Activated CD4-positive, CD25-positive, alpha-beta regulatory T cell treated with anti-CD3 and anti-CD28 coated beads, Interleukin-2, amount 50 U/mL, for 16 hours (primary cell): ENCODE results near the gene PPA2.
"Not testable (repeated sequence)": the region's sequence is repeated elsewhere in the genome, so short reads cannot be mapped to it uniquely, and the experiment has no call there.

ENCODE experiments used
- DNase-seq: peaks from one replicate; pipeline ENCODE4 v3.0.0-alpha.2; 2020; ENCODE audit warnings: low read depth, low spot score

PPA2 gene

GRCh38 chr4:105458541-105458940, 15.3 kb downstream of the PPA2 start:
- DNase-seq: not testable (repeated sequence)

DNA sequence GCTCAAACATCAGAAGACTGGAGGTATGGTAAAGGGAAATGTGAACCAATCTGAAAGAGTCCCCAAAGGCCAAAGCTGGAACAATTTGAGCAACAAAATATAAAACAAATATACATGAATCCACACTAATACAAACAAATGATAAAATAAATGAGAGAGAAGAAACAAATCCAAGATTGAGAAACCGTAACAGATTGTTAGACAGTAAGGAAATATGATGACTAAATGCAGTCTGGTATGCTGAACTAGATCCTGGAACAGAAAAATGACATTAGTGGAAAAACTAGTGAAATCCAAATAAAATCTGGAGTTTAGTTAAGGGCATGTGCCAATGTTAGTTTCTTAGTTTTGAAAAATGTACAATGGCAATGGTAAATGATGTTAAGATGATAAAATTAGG, 15.9 kb downstream of the PPA2 start:
- DNase-seq: no peak

GRCh38 chr4:105455998-105456397, 17.9 kb downstream of the PPA2 start:
- no peak for DNase-seq

DNA sequence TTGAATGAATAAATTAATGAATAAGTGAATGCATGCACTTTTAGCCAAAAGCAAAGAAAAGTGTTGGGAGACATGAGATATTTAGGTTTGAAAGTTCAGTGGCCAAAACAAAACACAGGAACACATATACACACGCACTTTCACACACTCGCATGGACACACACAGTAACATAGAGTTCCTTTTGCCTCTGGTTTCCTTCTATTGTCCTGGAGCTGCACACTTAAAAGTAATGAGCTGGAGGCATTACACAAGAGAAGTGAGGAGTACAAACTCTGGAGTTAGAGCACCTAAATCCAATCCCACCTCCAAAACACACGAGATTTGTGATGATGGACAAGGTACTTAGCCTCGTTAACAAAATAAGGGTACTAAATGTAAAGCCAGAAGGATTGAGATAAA, 18.7 kb downstream of the PPA2 start:
- no peak for DNase-seq

DNA sequence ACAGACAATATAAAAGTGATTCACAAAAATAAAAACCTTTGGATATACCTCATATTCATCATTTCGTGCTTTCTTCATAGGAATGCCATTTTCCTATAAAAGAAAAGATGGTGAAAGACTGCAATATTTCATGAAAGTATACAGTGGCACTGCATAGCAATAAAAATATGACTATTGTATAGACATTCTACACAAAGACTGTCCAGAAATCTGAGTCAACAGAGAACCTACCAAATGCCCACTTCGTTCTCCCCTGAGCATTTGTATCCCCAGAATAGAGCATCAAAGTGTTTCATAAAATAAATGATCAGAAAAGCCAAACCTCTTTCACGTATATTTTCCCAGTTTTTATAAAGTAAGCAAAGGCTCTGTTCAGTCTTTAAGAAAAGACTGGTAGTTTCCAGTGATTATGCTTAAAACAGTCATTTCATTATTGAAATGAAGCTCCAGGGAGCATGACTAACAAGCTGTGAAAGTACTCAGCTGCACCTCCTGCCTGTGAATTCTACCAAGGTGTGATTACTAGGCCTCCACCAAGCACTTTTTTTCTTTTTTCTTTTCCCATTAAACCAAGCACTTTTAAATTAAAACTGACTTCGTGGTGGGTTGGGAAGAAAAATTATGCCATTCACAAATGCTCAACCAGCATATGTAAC, 20.2 kb downstream of the PPA2 start:
- no peak for DNase-seq

DNA sequence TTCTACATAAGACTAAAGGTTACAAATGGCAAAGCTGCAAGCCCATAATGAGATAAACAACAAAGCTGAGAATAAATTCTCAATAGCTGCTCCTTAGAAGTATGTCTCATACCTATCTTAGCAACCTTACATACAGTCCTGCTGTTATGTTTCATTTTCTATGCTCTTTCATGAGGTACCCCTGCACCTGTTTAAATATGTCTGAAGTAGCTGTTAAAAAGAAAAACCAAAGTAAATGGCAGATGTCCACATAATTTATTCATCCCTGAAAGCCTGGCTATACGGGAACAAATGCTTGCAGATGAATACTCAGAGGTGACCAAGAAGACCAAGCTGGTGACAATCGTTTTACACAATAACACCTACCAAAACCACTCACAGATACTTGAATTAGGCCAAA, 22.5 kb downstream of the PPA2 start:
- DNase-seq: no peak

DNA sequence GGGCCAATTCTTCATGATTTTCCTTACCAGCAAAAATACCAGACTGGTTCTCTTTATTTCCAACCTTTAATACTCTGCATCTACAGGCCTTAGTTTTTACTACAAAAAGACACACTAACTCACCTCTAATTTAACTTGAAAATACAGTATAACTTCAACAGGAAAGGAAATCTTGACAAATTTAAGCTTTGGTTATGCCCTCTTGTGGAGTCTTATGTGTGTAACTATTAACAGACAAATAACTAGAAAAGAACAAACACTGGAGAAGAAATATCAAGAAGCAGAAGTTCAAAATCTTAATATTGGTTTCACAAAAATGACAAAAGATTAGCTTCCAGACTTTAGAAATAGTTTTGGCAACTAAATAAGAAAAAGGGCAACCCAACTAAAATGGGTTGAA, 33.0 kb downstream of the PPA2 start:
- DNase-seq: no peak

GRCh38 chr4:105437637-105438036, 36.2 kb downstream of the PPA2 start:
- no peak for DNase-seq

DNA sequence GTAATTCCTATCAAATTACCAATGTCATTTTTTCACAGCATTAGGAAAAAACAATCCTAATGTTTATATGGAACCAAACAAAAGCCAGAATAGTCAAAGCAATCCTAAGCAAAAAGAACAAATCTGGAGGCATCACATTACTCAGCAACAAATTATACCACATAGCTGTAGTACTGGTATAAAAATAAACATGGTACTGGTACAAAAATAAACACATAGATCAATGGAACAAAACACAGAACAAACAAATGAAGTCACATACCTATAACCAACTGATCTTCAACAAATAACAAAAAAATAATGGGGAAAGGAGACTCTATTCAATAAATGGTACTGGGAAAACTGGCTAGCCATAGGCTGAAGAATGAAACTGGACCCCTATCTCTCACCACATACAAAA, 37.4 kb downstream of the PPA2 start:
- no peak for DNase-seq

GRCh38 chr4:105434940-105435339, 38.9 kb downstream of the PPA2 start:
- no peak for DNase-seq

GRCh38 chr4:105433421-105433820, 40.4 kb downstream of the PPA2 start:
- no peak for DNase-seq

DNA sequence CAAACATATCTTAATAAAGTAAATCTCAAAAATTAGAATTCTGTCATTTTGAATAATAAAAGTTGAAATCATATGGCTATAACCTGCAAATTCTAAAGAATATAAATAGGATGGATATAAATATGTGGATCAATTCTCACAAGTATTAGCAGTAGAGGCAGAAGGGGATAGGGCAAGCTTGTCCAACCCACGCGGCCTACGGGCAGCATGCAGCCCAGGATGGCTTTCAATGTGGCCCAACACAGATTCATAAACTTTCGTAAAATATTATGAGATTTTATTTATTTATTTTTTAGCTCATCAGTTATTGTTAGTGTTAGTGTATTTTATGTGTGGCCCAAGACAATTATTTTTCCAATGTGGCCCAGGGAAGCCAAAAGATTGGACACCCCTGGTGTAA, 41.4 kb downstream of the PPA2 start:
- no peak for DNase-seq

DNA sequence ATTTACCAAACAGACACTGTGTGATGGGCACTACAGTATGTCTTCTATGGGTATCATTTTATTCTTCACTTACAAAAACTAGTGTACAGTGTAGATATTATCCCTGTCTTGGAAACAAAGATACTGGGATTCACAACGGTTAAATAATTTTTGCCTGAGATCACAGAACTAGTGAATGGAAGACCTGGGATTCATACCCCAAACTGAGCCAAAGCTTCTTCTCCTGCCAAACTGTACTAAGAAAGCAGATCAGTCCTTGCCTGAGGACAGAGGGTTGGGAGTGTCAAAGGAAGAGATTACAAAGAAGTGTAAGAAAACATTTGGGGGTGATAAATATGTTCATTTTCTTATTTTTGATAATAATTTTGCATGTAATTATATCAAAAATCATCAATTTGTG, 43.1 kb downstream of the PPA2 start:
- DNase-seq: no peak

GRCh38 chr4:105426187-105426897, 47.5 kb downstream of the PPA2 start:
- DNase-seq: no peak

DNA sequence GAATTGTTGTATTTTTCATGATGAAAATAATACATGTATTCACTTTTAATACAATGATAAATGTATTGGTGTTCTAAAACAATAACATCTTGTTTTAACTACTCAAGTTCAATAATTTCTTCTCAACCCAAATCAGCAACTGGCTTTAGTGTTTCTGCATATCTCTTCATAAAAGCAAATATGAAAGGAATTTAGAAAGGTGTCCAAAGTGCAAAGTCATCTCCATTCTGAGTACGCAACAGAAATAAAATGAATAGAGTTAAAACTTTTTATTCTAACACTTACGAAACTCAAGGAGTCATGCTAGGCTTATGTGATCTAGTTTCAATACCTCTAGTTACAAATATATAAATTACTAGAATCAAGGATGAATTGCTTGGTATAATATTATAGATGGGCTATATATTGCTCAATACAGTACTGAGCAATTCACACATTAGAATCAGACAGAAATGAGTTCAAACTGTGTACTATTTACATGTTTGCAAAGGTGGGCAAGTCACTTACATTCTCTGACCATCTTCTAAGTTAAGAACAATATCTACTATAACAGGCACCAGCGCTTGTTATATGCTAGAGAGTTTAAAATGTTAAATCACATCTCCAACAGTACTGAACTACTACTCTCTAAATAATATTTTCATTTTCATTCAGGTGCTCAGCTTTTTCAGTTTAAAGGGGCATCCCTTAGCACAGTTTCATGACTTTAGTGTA, 51.5 kb downstream of the PPA2 start:
- DNase-seq: no peak

DNA sequence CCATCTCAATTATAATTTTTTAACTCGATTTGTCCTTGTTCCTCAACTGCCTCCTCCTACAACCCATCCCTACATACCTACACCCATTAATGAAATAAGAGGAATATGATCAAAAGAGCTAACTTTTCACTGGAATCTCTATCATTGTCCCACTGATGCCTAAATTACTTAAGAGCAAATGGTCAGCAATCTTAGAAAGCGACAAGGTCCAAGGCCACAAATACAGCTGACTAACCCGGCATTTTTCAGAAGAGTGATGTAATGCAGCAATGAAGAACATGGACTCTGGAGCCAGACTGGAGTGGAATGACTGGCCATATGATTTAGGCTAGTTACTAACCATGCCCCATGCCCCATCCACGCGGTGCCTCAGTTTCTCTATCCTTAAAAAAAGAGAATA, 56.2 kb downstream of the PPA2 start:
- DNase-seq: no peak

DNA sequence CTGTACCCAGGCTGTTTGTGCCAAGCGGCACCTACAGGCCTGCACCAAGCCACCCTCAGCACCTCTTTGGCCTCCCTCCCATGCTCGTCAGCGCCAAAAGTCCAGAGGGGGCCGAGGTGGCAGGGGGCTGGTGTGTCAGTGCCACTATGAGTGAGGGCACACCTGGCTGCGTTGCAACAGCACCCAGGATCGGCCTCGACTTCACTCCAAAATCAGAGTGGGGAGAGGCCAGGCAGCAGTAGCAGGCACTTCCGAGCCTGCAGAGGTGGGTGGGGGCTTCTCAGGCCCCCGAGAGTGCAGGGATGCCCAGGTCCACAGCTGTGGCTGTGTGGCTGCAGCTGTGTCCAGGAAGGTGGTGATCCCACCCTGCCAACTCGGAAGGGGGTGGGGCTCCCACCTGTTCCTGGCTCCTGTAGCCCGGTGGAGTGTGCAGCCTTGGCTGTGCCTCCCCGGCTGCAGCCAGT, 58.5 kb downstream of the PPA2 start:
- no peak for DNase-seq

DNA sequence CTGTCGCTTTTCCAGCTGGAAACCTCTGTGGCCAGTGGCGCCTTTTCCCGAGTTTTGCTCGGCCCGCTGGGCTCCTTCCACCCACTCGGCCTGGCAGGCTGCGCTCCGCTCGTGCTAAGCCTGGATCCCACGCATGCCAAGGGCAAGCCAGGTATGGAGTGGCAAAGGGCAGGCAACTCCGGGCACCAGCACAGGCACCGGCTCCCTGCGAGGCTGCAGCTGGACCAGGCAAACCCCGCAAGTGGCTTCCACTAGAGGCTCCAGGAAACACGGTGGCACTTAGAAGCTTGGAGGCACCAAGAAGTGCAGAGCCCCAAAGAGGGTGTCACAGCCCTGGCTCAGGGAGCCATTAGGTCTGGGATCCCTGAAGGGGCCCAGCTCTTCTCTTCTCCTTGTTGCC, 59.5 kb downstream of the PPA2 start:
- no peak for DNase-seq

DNA sequence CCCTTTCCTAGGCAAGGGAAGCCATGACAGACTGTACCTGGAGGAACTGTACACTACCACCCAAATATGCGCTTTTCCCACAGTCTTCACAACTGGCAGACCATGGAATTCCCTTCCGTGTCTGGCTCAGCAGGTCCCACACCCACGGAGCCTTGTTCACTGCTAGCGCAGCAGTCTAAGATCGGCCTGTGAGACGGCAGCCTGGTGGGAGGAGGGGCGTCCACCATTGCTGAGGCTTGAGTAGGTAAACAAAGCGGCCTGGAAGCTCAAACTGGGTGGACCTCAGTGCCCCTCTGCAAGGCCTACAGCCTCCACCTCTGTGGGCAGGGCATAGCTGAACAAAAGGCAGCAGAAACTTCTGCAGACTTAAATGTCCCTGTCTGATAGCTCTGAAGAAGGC, 64.7 kb downstream of the PPA2 start:
- DNase-seq: not testable (repeated sequence)

GRCh38 chr4:105400901-105401677, 72.8 kb downstream of the PPA2 start:
- DNase-seq: no peak

DNA sequence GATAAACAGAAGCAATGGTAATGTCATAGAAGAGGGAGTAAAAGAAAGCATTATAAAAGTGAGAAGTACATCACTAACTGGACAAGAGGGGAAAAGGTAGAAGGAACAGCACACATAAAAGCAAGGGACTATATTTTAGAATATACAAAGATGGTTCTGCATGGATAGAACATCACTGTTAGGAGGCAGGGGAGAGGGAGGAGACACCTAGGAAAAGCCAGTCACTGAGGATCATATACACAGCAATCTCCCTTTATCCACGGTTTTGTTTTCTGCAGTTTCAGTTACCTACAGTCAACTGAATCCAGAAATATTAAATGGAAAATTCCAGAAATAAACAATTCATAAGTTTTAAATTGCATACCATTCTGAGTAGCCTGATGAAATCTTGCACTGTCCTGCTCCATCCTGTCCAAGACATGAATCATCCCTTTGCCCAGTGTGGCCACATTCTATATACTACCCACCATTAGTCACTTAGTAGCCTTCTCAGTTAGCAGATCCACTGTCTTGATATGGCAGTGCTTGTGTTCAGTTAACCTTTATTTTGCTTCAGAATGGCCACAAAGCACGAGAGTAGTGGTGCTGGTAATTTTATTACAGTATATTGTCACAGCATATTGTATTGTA, 74.2 kb downstream of the PPA2 start:
- DNase-seq: no peak

- DNase-seq: no peak
Observed at GRCh38 chr4:105392858-105393257, 81.0 kb downstream of the PPA2 start.
